HG02798 (cell line): ENCODE data around the gene BUB1.
"Not testable (repeated sequence)": the region's sequence is repeated elsewhere in the genome, so short reads cannot be mapped to it uniquely, and the experiment has no call there.

Source experiments
- ATAC-seq: cut with Tn5 transposase; IDR thresholded peaks from one replicate; pipeline ENCODE4 v1.9.1; 2021; ENCODE audit warnings: mild to moderate bottlenecking; ENCODE audit not compliant: unreplicated experiment, poor library complexity

Gene BUB1

DNA sequence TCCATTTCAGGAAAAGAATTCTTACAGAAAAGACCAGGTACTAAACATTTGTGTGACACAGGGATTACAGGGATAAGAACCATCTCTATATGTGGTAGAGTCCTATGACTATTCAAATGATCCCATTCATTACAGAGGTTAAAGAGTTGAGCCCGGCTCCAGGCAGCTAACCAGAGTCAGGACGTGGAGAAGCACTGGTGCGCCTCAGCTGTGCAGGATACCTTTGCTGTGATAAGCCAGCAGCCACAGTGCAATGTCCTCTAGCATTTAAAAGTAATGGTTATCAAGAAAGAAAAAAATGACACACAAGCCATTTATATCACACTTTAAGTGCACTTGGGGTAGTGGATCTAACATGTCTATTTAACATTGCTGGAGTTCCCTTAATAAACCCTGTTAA is 17.3 kb downstream of the BUB1 start:
- ATAC-seq: no peak

DNA sequence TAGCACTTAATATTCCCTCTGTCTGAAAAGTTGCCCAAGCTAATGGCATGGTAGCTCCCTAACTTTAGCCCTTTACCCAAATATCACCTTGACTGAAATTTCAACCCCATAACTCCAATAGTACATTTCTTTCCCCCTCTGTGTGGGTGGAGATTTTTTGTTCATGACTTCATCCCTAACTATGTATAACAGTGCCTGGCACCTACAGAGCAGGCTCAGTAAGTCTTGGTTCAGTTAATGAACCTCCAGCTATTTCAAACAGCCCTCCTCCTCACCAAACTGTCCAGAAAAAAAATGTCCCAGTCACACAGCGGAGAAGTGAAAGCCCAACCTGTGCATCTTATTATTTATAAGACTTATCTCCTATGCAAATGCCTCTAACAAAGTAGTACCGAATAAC is 18.6 kb downstream of the BUB1 start:
- ATAC-seq: no peak

DNA sequence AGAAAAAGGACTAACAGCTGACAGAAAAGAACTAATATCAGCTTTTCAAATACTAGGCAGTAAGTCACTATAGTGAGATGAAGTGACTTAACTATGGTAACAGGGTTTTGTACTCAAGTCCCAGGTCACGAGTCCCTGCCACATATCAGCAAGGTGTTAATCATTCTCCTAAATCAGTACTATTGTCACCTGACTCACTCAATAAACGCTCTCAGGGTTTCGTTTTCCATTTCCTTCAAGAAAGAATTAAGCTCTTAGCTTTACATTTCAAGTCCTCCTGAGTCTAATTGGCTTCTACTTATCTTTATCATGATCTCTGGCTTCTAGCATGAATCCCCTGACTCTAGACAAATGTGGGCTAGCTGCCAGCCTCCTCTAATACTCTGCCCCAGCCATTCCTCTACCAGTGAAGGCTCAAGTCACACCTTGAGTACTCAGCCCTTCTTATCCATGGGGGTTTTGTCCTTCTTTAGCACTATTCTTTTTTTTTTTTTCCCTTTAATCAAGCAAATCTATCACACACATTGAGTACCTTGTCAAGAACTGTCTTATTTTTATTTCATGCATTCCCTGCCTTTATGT is 20.0 kb downstream of the BUB1 start:
- ATAC-seq: no peak

DNA sequence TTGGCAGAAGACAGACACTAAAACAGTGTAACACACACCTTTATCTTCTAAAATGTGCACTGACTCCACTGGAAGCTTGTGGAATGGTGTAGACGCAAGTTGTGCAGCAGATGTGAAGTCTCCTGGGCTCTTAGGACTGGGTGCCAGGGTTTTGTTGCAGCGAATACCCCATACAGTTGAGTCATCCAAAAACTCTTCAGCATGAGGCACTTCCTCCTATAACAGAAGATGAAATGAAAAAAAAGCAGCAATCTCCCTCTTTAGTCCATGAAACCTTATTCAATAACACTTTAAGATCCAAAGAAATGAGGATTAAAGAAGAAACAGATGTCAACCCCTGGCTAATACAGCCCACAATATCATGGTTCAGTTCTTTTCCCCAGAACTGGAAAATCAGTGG is 22.2 kb downstream of the BUB1 start:
- no peak for ATAC-seq

DNA sequence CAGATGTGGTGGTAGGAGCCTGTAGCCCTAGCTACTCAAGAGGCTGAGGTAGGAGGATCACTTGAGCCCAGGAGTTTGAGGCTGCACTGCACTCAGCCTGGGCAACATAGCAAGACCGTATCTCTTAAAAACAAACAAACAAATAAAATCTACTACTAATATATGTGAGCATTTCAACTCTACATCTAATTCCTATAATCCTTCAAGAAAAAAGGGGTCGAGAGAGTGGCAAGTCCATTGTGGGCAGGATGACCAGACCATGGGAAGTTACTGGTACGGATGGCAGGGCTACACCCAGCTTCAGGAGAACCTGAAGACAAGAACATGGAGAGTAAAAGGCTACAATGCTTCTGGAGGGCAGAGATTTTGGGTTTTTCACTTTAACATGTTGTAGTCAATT is 24.0 kb downstream of the BUB1 start:
- no peak for ATAC-seq

DNA sequence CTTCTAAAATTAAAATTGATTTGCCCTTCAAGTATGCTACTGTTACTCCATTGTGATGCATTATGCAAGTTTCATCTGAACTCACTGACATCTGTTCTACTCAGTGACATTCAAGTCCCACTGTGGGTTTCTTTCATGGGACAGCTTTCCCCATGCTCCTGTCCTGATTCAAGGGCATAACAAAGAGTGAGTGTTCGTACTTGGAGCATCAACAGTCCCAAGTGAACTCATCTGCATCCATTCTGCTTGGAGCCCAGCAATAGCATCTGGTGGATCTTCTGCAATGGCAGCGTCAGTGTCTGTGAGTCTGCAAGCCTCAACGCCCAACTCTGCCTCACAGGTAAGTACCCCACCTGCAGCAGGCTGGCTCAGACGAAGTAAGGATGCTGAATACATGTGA is 27.5 kb downstream of the BUB1 start:
- no peak for ATAC-seq

DNA sequence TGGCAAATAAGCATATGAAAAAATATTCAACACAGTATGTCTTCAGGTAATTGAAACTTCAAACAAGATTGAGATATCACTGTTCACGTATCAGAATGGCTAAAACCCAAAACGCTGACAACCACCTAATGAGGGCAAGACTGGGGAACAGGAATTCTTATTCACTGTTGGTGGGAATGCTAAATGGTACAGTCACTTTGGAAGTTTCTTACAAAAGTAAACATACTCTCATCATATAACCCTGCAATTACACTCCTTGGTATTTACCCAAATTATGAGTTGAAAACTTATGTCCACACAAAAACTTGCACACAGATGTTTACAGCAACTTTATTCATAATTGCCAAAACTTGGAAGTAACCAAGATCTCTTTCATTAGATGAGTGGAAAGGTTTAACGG is 30.1 kb downstream of the BUB1 start:
- ATAC-seq: no peak

DNA sequence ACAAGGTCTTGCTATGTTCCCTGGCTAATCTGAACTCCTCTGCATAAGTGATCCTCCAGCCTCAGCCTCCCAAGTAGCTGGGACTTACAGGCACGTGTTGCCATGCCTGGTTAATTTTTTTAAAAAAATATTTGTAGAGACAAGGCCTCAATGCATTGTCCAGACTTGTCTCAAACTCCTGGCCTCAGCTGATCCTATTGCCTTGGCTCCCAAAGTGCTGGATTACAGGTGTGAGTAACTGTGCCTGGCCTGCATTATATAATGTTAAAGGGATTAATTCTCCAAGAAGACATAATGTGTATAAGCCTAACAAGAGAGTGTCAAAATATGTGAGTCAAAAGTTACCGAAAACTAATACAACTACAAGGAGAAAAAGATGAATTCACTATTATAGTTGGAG is 32.2 kb downstream of the BUB1 start:
- no peak for ATAC-seq

DNA sequence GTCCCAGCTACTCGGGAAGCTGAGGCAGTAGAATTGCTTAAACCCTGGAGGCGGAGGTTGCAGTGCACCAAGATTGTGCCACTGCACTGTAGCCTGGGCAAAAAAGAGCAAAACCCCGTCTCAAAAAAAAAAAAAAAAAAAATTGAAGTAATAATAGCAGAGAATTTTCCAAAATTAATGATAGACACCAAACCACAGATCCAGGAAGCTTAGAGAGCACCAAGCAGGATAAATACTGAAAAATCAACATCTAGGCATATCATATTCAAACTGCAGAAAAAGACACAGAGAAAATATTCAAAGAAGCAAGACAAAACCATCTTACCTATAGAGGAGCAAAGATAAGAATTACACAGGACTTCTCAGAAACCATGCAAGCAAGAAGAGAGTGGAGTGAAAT is 33.5 kb downstream of the BUB1 start:
- no peak for ATAC-seq

DNA sequence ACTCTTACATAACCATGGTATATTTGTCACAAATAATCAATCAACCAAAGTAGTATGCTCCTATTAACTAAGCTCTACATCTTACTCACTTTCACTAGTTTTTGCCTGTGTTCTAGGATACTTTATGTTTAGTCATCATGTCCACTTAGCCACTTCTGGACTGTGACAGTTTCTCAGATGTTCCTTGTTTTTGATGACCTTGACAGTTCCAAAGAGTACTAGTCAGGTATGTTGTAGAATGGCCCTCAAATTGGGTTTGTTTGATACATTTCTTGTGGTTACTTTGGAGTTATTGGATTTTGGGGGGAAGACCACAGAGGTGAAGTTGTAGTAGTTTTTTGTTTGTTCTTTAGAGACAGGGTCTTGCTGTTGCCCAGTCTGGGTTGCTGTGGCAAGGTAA is 35.5 kb downstream of the BUB1 start:
- no peak for ATAC-seq

DNA sequence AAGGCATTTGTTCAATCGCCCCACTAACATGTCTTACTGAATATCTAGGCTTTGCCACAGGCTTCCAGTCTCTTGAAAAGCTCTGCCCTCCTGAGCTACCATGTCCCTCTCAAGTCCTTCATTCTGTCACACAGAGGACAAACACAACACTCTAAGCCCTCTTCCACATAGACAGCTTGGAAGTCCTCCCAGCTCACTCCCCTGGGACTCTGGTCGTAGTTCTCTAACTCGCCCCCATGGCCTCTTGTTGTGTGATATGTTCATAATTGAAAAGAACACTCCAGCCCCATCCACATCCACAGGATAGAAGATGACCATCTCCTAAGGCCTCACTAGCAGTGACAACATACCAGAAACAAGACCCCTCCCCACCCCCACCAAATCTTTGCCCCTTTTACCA is 37.9 kb downstream of the BUB1 start:
- ATAC-seq: no peak

DNA sequence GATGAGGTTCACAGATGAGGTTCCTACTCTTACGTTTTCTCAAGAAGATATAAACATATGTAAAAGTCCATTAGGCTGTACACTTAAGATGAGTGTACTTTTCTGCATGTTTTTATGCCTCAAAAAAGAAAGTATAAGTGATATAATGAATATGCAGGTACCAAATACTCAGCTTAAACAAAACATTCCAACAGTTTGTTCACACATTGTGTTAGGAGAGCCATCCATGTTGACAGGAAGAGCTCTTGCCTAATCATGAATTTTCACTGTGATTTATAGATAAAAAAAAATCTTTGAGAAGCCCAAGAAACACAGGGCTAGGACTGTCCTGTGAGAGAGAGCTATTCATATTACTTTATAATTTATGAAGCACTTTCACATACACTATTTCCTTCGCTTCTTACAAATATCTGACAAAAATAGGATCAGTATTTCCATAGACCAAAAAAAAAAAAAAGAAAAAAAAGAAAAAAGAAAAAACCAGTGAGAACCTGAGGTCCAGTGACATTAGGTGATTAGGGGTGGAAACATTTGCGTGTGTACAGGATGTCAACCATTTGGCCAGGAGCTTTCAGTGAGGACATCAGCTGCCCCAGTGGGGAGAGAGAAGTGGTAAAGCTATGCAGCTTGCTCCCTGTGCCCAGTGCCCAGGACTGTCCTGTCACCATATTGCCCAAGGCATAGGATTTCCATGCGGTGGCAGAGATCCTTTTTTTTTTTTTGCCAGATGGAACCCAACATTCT is 38.7 kb downstream of the BUB1 start:
- no peak for ATAC-seq

DNA sequence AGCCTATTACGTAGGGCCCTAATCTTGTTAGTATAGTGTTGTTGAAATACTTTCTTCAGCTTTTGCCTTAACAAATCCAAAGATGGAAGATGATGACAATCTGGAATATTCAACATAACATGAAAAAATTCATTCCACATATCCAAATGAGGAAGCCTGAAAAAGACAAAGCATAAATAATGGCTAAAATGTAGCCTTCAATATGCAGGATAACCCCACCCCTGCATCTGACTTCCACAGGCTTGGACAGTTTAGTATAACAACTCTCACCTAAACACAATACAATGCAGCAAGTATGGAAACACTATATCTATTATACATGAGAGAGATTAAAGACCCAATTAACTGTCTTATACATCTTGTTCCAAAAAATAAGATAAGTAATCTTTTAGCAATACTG is 39.9 kb downstream of the BUB1 start:
- ATAC-seq: no peak

DNA sequence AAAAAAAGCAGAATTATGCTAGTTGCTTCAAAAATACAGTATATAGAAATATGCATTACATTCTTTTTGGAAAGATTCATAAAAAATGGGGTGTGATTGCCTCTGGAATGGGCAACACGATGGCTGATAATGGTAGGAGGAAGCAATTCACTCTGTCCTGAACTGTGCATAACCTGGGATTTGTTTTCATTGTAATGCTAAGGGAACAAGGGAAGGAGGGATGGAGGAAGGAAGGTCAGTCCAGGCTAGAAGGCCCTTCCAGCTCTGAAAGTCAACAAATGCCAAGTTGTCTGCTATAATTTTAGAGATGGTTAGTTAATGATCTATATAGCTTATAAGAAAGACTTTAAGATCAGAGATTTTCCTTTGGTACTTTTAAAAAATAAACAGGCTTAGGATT is 40.8 kb downstream of the BUB1 start:
- no peak for ATAC-seq

DNA sequence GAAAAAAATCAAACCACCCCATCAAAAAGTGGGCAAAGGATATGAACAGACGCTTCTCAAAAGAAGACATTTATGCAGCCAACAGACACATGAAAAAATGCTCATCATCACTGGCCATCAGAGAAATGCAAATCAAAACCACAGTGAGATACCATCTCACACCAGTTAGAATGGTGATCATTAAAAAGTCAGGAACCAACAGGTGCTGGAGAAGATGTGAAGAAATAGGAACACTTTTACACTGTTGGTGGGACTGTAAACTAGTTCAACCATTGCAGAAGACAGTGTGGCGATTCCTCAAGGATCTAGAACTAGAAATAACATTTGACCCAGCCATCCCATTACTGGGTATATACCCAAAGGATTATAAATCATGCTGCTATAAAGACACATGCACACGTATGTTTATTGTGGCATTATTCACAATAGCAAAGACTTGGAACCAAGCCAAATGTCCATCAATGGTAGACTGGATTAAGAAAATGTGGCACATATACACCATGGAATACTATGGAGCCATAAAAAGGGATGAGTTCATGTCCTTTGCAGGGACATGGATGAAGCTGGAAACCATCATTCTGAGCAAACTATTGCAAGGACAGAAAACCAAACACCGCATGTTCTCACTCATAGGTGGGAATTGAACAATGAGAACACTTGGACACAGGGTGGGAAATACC is 41.8 kb downstream of the BUB1 start:
- not testable (repeated sequence) for ATAC-seq

DNA sequence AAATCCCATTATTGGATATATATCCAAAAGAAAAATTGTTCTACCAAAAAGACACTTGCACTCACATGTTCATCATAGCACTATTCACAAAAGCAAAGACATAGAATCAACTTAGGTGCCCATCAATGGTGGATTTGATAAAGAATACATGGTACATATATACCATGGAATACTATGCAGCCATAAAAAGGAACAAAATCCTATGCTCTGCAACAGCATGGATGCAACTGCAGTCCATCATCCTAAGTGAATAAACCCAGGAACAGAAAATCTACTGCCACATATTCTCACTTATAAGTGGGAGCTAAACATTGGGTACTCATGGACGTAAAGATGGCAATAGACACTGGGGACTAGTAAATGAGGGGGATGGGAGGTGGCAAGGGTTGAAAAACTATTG is 50.5 kb downstream of the BUB1 start:
- not testable (repeated sequence) for ATAC-seq

DNA sequence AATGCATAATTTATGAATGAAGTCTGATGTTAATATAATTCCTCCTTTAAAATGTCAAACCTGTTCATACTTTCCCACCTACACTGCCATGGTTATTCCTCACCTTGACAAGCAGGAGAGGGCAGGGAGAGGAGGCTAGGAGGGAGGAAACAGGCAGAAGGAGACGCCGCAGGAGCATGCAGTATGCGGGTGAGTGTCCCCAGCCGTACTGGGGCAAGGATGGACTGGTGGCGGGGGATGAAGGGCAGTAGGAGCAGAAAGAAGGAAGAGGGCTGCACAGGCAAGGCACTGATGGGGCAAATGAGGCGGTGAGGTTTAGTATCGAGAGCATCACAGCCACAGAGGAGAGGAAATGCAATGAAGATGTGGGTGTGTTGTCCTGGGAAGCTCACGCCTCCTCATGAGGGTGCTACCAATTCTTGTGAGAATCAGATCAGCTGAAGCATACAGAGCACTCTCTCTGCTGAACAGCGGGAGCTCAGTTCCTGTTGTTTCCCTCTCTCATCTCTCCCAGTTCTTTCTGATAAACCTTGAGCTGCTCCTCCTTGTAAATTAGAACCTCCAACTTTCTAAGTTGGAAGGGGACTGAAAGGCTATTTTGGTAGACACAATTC is 58.4 kb downstream of the BUB1 start:
- ATAC-seq: not testable (repeated sequence)

DNA sequence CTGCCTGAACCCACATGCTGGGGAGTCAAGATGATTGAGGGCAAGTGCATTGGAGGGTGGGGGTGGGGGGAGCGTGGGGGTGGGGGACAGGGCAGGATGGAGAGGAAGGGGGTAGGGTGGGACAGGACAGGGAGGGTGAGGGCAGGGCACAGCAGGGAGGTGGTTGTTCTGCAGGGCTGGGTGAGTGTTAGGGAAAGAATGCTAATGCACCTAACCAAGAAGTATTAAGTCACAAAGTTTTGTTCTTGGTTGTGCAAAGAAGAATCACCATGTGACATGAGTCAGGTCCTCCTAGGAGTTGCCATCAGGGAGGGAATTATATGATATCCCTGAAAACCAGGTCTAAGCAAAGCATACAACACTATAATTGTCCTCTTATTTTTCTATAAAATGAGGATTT is 63.9 kb downstream of the BUB1 start:
- not testable (repeated sequence) for ATAC-seq

DNA sequence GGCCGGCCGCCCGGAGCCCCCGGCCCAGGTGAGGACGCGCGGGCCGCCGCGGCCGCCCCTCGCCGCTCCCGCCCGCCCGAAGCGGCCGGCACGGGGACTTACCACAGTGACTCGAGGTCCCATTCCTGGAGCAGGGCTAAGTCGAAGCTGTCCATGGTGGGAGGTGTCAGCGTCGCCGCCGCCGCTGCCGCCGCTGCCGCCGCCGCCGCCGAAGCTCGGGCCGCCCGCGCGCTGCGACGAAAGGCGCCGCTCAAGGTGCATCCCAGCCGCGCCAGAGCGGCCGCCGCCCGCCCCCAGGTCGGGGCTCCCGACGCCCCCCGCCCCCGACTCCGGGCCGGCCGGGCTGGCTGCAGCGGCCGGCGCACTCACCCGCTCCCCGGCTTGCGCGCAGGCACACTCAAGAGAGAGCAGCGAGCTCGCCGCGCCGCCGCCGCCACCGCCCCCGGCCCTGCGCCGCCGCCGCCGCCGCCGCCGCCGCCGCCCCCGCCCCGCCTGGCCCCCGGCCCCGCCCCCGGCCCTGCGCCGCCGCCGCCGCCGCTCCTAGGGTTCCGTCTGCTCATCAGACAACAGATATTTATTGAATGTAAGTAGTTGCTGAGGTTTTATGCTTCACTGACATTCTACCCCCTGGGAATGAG is 67.1 kb downstream of the BUB1 start:
- ATAC-seq: peak; percentile 36

DNA sequence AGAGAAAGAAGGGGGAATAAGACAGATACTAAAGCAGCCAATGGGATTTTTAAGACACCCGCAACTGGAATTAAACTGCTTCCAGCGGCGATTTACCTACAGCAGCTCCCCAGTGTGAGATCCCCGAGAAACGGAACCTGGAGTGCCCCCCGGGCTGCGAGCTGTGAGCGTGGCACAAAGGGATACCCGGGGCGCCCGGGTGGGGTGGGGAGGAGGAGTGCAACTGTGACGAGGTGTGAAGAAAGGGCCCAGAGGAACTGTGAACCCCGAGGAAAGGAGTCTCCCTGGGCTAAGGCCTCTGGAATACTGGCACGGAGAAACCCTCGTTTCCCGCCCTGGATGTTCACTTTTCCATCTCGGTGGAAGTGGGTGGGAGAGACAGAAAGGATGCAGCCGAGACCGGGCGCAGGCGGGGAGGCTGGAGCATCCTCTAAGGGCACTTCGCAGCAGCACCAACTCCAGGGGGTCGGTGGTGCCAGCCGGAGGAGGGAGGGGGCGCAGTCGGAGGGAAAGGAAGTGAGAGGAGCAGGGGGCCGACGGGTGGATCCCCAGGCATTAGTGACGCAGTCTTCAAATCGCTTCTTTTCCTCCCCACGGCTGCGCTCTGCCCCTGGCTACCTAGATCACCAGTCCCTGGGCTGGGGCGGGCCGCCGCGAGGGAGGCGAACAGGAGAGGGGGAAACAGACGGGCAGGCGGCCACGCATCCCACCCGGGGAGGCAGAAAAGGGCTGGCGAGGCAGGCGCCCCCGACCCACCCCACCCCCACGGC is 67.8 kb downstream of the BUB1 start:
- peak; percentile 31 for ATAC-seq
